PC-3 (cell line): Measurements from ENCODE around the gene TBX10.
A peak's percentile ranks its signal among the peaks of the same experiment; 100 is the strongest.

ENCODE experiments used
- EZH2 ChIP-seq: fragments of 300-600 bp; sonication (generic); IDR thresholded peaks from one replicate; pipeline ENCODE4 v1.6.1; 2017; ENCODE audit warnings: antibody characterized with exemption, mild to moderate bottlenecking, low read length; ENCODE audit not compliant: unreplicated experiment
- TF ChIP-seq, protein P1 (sequence below): fragments of 300-600 bp; sonication (generic); conservative IDR thresholded peaks from 2 replicates; pipeline ENCODE4 v1.5.1; 2017; ENCODE audit warnings: antibody characterized with exemption, low read depth, mild to moderate bottlenecking, low read length

DNA sequence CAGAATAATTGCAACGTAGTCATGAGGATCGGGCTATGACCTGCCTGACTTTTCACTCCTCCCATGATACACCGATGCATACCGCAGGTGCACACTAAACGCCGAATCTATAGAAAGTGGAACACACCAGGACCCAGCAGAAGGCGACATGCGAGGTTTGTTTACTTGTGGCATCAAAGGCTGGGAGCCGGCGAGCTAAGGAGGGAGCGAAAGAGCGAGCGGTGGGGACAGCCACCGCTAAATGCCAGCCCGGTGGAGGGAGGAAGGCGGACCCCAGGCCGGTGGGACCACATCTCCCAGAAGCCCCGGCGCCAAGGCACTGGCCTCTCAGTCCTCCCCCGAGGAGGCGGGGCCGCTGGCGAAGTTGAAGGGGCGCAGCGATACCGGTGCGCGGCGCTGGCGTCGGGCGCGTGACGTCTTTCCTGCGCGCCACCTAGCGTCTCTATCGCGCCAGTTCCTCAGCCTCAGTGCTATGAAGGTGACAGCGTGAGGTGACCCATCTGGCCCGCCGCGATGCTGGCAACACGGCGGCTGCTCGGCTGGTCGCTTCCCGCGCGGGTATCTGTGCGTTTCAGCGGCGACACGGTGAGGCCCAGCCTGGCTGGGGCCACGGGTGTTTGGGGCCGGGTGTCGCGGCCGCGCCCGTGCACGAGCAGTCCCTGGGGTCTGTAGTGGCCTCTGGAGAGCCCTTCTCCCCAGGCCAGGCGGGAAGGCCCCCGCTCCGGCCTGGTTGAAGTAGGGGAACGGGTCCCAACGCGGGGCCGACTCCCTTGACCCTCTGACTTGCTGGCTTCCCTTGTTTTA, 32.9 kb downstream of the TBX10 start, which contains the start of gene NDUFV1:
- TF ChIP-seq, protein P1, sequence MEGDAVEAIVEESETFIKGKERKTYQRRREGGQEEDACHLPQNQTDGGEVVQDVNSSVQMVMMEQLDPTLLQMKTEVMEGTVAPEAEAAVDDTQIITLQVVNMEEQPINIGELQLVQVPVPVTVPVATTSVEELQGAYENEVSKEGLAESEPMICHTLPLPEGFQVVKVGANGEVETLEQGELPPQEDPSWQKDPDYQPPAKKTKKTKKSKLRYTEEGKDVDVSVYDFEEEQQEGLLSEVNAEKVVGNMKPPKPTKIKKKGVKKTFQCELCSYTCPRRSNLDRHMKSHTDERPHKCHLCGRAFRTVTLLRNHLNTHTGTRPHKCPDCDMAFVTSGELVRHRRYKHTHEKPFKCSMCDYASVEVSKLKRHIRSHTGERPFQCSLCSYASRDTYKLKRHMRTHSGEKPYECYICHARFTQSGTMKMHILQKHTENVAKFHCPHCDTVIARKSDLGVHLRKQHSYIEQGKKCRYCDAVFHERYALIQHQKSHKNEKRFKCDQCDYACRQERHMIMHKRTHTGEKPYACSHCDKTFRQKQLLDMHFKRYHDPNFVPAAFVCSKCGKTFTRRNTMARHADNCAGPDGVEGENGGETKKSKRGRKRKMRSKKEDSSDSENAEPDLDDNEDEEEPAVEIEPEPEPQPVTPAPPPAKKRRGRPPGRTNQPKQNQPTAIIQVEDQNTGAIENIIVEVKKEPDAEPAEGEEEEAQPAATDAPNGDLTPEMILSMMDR: peak; percentile 63
- no peak for TF ChIP-seq EZH2
